22Rv1 (cell line): ENCODE data around the gene CBY1.

Source experiments
- CTCF ChIP-seq: fragments of 450-650 bp; IDR thresholded peaks from 2 replicates; pipeline ENCODE4 v1.5.1; 2017; ENCODE audit warnings: mild to moderate bottlenecking
- ZFX ChIP-seq: fragments of 450-650 bp; IDR thresholded peaks from 2 replicates; pipeline ENCODE4 v1.6.1; 2017; ENCODE audit warnings: antibody characterized with exemption, borderline replicate concordance

GRCh38 chr22:38656256-38657044 lies at the start of gene CBY1, which contains the start of gene FAM227A:
- TF ChIP-seq CTCF (no peak), ZFX (no peak)
